ENCODE results near the gene ASTN2.

Gene ASTN2

DNA sequence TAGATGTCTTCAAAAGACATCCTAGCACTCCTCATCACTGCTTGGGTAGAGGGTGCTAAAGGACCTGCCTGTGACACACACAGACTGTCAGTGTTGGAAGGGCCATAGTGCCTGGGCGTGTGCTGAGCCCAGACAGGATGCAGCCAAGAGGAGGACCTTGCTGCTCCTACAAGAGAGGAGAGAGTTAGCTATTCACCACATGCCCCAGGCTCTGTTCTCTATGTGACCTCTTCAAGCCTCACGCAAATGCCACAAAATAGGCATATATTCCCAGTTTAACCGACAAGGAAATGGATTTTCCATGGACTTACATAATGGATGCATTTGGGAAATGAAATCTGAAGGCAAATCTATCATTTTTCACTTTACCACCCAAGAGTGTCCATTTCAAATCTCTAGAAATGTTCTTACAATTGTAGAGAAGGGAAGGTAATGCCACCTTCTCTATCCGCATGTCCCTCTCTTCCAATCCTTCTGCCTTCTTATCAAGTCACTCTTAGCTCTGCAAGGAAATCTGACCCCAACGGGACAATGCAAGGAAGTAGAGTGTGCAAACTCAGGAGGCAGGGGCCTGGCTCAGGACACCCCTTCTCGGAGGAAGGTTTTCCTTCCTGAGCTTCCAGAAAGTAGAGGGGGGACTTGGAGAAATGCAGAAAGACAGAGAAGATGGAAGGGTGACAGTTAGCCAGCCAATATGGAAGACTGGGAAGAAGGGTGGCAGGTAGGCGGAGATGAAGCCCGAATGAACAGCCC lies 678.3 kb downstream of the ASTN2 start:
- no peak for DNase-seq (ENCODE audit: low spot score)

GRCh38 chr9:116733010-116733641 lies 681.7 kb downstream of the ASTN2 start:
- DNase-seq (ENCODE audit: low spot score): no peak

GRCh38 chr9:116726602-116727001 lies 688.3 kb downstream of the ASTN2 start:
- DNase-seq (ENCODE audit: low spot score): no peak

DNA sequence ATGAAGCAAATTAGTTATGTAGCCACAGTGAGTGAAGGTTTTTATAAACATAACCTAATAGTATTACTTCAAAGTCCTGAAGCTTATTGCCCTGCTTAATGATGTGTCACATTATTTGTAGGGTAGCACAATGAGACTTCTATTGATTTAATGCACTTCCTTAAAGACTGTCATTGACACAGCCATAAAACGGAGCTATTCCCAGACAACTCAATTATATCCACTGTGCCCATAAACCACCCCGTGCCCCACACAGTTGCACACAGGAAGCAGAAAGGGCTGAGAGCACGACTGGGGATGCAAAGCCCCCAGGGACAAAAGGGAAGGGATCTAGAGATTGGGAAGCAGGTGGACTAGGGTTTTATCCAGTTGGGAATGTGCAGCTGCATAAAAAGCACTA lies 690.7 kb downstream of the ASTN2 start:
- no peak for DNase-seq (ENCODE audit: low spot score)

- no peak for DNase-seq (ENCODE audit: low spot score)
These were observed 692.9 kb downstream of the ASTN2 start for GRCh38 chr9:116721944-116722343.

GRCh38 chr9:116721411-116721810 lies 693.4 kb downstream of the ASTN2 start:
- DNase-seq (ENCODE audit: low spot score): no peak

DNA sequence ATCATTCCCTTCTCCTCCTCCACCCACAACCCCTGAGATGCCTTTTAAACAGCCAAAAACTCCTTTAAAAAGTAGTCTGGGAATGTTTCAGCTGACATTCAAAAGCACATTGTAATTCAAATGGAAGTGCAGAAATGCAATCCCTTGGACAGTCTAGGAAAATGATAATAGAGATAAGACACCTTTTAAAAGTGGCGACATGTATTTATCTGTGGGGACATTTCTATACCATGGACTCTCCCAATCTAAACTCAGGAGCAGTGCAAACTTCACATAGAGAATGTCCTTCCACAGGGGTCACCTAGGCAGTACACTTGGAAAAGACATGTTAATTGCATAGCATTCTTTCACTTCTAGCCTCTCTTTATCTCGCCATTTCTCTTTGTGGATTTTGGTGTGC lies 694.7 kb downstream of the ASTN2 start:
- DNase-seq (ENCODE audit: low spot score): no peak

GRCh38 chr9:116718111-116718510 lies 696.7 kb downstream of the ASTN2 start:
- DNase-seq (ENCODE audit: low spot score): no peak

GRCh38 chr9:116717150-116717549 lies 697.7 kb downstream of the ASTN2 start:
- DNase-seq (ENCODE audit: low spot score): no peak

GRCh38 chr9:116716438-116716837 lies 698.4 kb downstream of the ASTN2 start:
- no peak for DNase-seq (ENCODE audit: low spot score)

DNA sequence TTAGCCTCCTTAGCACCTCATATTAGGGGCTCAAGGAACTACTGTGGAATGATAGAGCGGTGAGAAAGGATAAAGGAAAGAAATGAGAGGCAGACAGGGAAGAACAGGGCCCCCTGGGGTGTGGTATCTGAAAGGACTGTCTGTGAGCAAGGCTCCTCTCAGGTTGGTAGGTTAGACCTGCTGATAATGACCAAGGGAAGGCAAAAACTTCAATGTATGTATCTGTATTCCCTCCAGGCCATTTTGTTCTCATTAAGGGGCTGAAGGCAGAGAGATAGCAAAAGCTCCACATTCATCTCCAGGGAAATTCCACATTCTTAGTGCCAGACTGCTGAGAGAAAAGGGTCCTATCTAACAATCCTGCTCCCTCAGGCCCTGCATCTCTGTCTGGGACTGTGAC lies 699.1 kb downstream of the ASTN2 start:
- no peak for DNase-seq (ENCODE audit: low spot score)

DNA sequence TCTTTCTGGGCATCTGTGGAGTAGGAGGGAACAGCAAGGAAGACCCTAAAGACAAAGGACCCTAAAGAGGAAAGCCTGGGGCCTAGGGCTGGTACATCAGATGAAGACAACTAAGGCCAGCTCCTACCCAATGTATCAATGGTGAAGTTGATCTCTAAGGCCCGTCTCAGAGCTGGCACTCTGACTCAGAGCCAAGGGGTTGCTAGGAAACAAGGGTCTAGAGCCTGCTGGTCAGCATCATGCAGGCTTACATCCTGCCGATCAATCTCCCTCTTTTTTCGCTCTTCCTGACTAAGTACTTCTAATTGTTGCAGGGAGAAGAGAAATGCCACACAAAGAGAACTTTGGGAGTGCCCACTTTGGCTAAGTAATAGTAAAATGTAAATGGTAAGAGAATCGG lies 701.6 kb downstream of the ASTN2 start:
- no peak for DNase-seq (ENCODE audit: low spot score)

GRCh38 chr9:116712781-116713180 lies 702.1 kb downstream of the ASTN2 start:
- no peak for DNase-seq (ENCODE audit: low spot score)

DNA sequence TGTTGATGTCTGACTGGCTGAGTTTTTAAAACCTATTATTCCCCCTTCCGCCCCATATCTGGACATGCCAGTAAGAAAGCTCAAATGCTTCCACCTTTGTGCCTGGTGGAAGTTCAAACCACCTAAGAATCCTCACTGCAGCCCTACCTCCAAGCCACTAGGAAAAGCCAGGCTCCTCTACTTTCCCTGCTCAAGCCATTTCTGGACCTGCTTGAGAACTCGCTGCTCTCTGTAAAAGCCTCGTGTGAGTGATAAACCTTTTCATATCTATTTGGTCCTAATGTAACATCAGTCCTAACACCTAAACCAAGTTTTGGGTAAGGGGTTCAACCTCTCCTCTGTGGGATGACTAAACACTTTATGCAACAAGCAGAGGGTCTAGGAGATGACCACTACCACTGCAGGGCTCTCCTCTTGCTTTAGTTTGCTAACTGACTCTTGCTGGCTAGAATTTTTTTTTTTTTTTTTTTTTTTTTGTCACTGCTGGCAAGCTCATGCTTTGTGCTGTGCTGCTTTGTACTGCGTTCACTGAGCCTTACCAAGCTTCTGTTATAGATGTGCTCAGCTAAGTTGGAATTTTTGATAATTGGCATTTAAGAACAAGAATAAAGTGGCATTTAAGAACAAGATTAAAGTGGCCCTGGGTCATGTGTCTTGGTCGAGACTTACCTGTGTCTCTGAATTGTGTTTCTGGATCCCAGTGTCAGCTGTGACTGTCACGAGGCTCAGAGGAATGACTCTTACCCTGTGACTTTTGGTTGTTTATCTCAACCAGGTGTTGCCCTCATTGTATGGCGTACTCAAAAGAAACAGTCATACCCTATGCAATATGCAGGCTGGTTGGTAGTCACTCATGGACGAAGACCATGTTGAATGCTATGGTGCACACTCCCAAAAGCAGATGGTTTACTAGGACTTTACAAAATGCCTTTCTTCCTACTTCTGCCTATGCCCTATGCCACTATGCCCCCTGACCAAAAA lies 708.3 kb downstream of the ASTN2 start:
- DNase-seq (ENCODE audit: low spot score): no peak

DNA sequence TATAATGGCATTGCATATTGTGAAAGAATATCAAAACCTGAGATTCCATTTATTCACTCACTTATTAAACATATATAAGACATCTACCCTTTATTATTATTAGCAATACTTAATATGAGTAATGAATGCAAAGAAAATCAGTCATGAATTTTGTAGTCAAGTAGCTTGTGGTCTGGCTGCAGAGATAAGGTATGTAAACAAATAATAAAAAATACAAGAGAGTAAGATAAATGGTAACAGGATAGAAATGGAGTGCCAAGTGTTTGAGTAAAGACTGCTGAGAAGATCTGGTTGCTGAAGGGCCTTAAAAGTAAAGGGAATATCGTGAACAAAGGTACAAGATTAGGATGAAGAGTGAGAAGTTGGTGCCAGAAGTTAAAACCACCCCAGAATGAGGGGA lies 709.3 kb downstream of the ASTN2 start:
- DNase-seq (ENCODE audit: low spot score): no peak

DNA sequence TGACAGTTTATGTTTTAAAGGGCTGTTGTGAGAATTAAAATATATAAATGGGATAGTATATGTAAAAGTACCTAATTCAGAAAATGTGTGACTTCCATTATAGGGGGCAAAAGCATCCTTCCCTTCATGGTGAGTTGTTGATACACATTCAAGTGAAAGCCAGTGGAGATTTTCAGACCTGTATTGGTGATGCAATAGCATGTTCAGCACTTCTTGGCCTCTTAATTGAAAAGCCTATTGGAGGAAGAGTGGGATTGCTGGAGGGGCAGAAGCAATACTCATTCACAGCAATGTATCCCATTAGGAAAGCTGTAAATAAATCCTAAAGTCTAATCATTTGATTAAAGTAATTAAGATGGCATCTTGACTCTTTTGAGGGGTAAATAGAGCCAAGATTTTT lies 710.4 kb downstream of the ASTN2 start:
- DNase-seq (ENCODE audit: low spot score): no peak

DNA sequence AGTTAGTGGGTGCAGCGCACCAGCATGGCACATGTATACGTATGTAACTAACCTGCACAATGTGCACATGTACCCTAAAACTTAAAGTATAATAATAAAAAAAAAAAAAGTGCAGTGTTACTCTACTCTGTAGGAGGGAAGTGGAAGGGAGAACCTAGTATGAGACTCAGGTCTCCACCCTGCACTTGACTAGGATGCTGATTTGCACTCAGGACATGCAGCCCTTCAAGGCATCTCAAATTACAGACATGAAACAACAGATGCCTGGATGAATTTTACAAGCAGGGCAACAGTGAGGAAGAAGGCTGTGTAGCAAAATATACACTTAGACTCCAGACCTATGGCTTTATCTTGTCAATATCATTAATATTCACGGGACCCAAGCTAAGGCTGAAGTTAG lies 711.2 kb downstream of the ASTN2 start:
- no peak for DNase-seq (ENCODE audit: low spot score)

DNA sequence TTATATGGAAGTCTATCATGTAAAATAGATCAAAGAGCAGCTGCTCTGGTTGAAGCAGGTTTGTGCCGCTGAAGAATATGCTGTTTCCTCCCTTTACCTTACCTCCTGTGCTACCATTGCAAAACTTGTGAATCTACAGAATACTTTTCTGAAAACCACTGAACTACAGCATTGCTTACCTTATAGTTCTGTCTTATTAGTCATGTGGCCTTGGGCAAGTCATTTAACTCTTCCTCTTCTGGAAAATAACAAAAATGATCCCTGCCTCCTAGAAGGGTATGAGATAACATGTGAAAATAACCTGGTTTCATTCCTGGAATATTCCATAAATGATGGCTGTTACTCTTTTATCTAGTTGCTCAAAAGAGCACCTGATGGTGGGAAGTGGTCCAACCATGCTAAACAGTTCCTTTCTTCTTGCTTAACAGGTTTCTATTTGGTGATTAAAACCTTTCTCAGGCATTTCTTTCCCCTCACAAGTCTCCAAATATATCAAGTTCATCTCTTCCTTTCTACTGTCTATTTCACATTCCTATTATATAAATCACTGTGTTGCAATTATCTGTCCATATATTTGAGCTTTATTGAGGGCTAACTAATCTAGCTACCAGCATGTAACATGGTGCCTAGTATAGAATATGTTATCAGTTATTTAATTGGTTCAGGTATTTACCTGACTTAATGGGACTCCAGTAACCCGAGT lies 712.8 kb downstream of the ASTN2 start:
- DNase-seq (ENCODE audit: low spot score): no peak

GRCh38 chr9:116700882-116701865 lies 713.7 kb downstream of the ASTN2 start:
- no peak for DNase-seq (ENCODE audit: low spot score)

DNA sequence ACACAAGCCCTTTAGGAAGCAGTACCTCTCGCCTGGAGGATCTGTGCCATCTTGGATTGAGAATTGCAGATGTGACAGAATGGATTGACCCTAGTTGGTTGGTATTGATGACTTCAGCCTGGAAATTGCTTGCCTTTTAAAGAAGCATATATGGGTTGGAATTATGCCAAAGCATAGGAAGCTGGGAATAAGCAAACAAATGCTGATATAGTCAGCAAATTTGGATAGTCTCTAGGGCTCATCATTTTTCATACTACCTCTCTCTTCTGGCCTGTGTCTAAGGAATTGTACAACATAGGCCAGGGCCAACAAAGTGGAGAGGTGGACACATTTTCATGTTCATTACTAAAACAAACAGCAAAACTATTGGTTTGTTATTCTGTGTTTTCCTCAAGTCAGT lies 714.6 kb downstream of the ASTN2 start:
- DNase-seq (ENCODE audit: low spot score): no peak

DNA sequence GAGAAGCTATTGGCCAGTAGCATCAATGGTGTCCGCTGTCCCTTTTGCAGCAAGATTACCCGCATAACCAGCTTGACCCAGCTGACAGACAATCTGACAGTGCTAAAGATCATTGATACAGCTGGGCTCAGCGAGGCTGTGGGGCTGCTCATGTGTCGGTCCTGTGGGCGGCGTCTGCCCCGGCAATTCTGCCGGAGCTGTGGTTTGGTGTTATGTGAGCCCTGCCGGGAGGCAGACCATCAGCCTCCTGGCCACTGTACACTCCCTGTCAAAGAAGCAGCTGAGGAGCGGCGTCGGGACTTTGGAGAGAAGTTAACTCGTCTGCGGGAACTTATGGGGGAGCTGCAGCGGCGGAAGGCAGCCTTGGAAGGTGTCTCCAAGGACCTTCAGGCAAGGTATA lies 717.0 kb downstream of the ASTN2 start:
- DNase-seq (ENCODE audit: low spot score): no peak

Measured in D341Med (cell line).